HG03097 (cell line): ENCODE measurements around the gene MRTFA.
"Not testable (repeated sequence)": the region's sequence is repeated elsewhere in the genome, so short reads cannot be mapped to it uniquely, and the experiment has no call there.

Experiments
- ATAC-seq: cut with Tn5 transposase; IDR thresholded peaks from one replicate; pipeline ENCODE4 v1.9.1; 2021; ENCODE audit not compliant: unreplicated experiment, low FRiP score

Gene MRTFA

DNA sequence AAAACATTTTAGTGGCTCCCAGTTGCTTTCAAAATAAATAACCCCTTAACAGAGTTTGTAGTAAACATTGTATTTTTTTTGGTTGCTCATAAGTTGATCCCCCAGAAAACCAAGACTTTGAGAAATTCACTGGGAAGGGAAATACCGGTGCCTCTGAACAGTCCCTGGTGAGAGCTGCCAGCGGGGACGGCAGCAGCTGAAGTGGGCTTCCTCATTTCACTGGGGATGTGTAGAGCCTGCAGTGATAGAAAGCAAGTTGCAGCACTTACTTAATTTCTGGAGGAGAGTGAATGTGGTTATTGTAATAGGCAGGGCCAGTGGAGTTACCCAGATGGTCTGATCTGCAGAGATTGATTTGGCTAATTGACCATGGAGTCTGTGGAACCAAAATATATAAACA lies 24.2 kb upstream of the MRTFA start:
- no peak for ATAC-seq

GRCh38 chr22:40659166-40659565 lies 22.6 kb upstream of the MRTFA start:
- no peak for ATAC-seq

- ATAC-seq = not testable (repeated sequence)
These were observed 20.1 kb upstream of the MRTFA start for GRCh38 chr22:40656651-40657050.

DNA sequence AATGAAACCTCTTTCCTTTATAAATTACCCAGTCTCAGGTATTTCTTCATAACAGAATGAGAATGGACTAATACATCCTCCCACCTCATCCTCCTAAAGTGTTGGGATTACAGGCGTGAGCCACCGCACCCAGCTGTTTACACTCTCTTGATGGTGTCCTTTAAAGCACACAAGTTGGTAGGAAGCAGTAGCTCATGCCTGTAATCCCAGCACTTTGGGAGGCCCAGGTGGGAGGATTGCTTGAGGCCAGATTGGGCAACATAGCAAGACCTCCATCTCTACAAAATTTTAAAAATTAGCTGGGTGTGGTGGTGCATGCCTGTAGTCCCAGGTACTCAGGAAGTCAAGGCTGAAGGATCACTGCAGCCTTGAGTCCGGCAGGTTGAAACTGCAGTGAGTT lies 19.4 kb upstream of the MRTFA start:
- ATAC-seq = not testable (repeated sequence)

DNA sequence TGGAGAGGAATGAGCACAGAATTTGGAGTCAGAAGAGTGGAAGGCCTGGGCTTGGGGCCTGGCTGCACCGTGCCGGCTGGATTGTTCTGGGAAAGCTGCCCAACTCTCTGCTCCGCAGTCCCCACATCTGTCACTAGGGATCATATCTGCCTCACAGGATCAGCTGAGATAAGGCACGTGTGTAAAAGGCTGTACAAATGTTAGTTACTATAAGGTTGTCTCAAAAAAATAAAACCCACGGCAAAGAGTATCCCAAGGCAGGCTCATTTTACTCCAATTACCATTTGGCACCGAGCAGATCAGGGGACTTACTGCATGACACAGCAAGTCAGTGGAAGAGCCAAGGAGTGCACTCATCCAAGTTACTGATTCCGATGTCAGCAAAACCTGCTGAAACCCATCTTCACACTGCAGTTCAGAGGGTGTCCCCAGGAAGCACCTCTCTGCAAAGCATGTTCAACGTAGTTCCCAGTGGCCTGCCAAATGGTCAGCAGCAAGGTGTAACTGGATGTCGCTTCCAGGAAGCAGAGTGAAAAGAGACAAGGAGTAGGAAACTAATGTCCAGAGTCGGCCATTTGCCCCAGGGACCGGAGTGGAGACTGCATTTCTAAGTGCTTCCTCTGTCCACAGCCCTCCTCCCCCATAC lies 18.1 kb upstream of the MRTFA start:
- ATAC-seq = no peak

DNA sequence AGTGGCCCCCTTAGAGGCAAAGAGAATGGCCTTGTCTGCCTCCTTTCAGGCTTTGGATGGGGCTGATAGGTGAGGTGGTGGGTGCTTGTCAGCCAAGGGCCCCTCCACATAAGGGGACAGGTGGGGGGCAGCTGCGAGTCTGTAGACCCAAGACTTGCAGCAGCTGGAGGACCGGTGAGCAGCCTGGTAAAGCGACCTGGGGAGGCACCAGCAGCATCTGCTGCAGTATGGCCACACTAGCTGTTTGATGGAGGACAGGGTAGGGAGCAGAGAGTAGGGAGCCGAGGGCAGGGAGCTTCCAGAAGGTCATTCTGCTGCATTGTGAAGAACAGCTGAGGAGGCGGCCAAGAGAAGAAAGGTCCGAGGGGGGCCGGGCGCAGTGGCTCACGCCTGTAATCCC lies 16.8 kb upstream of the MRTFA start:
- ATAC-seq = no peak

DNA sequence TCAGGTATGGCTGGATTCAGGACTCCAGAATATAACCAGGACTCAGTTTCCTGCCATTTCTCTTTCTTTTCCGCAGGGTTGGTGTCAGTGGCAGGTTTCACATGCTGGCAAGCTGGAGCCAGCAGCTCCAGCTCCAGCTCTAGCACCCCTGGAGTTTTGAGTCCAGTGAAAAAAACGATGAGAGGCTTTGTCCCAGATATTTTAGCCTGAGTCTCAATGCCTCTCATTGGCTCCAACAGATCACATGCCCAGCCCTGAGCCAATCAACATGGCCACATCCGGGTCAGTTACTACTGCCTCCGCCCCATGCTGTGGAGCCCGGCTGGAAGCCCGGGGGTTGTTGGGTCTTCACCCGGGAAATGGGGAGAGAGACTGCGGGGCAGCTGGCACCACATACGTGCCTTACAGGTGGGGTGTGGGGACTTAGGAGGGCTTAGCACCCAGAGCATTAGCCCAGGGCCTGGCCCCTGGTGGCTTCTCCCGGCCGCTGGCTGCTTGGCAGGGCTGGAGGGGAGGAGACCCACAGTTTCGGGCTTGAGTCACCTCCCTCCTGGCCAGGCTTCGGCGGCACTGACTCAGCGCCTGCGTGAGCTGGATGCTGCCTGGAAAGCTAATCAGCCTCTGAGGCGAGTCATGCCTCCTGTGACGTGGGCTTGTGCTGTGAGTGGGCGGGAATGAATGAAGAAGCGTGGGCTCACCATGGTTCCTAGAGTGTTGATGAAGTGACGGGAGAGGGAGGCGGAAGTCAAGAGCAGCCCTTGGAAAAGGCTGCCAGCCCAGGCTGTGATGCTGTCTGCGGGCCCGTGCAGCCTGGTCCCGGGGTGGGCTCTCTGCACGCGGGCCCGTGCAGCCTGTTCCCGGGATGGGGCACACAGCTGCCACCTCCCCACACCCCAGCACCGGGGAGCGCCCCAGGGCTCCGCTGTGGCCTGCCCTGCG lies 15.3 kb upstream of the MRTFA start:
- no peak for ATAC-seq

GRCh38 chr22:40651057-40651456 lies 14.5 kb upstream of the MRTFA start:
- ATAC-seq = no peak

- no peak for ATAC-seq
These were observed 11.9 kb upstream of the MRTFA start for GRCh38 chr22:40648386-40648785.

GRCh38 chr22:40645579-40646197 lies 9.2 kb upstream of the MRTFA start:
- ATAC-seq = no peak

DNA sequence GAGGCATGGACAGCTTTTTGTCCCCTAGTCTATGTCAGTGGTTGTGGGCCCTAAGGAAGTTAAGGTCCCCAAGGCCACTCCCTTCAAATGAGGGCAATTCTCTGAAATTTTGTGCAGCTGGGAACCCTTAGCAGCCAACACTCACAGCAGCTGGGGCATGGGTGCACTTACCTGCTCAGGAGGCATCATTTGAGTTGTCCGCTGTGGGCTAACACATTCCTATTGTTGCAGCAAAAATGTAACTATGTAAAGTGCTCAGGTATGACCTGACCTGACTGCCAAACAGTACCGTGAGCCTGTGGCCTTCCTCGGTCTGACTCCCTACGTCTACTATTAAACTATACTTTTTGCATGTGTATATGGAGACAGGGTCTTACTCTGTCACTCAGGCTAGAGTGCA lies 5.8 kb upstream of the MRTFA start:
- no peak for ATAC-seq

GRCh38 chr22:40641269-40641668 lies 4.8 kb upstream of the MRTFA start:
- ATAC-seq = no peak

GRCh38 chr22:40638261-40638660 lies 1.7 kb upstream of the MRTFA start:
- no peak for ATAC-seq

DNA sequence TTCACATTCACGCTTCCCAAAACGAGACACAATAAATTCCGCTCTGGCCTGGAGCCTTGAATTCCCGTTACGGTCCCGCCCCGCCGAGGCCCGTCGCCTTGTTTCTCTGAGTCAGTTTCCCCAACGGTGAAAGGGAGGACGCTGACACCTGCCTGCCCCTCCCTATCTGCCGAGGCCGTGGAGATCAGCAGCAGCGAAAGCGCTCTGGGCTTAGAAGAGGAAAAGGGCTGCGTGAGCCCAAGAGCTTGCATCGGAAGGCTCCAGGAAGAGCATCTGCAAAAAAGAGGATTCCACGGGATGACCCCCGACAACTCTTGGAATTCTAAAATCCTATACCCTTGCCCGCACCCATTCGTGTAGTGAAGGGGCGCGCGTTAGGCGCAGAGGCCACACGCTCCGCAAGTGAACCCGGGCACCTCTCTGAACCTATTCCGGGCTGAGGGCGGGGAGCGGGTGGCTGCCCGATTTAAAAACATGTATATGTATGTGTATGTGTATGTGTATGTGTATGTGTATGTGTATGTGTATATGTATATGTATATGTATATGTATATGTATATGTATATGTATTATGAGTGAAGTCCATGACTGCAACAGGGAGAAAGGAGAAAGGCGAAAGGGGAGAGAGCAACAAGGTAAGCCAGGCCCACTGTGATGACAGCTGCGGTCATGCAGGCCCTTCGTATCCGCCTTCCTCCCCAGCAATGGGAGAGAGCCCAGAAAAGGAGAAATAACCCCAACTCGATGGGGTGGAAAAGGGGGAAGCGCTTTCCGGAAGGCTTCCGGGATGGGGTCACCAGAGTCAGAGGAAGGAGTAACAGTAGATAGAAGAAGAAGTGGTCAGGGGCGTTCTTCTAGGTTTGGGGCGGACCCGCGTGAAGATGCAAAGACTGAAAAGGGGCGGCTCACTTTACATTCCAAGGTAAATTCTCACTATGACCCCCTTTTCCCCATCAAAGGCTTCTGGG lies 948 bp upstream of the MRTFA start:
- no peak for ATAC-seq

DNA sequence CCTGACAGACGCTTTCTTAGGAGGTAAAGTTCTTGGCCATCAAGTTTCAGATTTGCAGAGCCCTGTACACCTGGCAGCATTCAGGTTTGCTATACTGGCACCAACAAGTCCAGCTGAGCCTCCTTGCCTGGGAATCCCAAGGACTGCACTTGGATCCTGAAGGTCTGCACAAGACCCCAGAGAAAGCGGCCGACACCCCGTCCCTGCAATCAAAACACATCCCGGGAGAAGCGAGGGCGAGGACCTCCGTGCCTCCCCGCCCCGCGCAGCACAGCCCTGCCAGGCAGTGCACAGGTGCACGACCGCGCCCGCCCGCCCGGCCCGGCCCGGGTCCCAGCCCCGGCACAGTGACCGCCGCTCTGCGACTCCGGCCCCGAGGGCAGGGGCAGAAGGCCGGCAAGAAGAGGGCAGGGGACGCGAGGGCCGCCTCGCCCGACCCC lies 559 bp downstream of the MRTFA start:
- no peak for ATAC-seq

DNA sequence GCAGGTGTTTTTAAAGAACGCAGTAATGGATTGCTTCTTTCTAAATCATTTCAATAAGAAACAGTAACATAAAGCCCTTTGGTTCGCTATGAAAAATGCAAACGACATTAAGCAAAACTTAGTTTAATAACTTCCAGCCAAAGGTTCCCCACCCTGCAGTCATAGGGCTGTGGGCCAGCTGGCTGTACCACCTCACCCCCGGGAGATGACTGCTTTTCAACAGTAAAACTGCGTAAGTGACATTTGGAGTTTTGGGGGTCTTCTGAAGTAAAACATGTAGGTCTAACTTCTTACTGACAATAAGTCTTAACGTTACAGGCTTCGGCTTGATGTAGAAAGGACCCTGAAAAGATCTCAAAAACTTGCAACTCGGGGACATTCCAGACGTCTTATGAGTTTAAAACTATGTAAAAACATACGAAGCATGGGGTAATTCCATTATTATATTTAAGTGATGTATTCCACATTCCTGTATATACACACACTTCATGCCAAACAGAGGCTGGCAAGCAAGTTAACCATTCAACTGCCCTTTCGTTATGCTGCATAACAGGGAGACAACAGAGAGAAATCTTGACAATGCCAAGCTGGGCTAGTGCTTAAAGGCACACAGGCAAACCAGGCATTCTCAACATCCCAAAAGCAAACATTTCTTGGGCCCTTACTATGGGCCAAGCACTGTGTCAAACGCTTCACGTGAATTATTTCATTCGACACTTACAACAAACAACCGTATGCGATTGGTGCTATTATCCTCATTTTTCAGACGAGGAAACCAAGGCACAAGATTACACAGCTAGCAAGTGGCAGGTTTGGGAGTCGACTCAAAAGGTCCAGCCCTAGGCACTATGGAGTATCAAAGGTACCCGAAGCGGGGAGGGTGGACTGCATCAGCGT lies 1.2 kb downstream of the MRTFA start:
- ATAC-seq = no peak

DNA sequence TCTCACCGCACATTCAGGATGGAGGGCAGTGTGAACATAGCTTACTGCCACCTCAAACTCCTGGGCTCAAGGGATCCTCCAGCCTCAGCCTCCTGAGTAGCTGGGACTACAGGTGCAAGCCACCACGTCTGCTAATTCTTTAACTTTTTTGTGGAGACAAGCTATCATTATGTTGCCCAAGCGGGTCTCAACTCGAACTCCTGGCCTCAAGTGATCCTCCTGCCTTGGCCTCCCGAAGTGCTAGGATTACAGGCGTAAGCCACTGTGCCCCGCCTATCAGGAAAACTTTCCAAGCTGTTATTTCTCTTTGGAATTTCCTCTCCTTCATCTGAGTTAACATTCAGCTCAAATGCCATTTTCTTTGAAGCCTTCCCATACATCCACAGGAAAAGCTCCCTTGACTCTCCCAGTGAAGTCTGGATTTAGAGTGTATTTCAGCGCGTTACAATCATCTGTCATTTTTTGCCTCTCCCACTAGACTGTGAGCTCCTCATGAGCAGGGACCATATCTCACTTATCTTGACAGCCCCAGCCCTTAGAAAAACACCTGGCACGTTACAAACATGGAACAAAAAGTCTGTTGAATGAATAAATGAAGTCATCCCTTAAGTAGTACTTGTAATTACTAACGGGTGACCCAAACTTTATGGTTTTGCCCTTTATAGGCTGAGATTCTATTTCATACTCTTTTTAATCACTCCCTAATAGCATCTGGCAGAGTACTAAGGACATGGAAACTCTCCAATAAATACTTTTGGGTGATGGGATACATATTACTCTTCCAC lies 2.2 kb downstream of the MRTFA start:
- no peak for ATAC-seq

- no peak for ATAC-seq
These were observed 3.5 kb downstream of the MRTFA start for GRCh38 chr22:40633036-40633435.

DNA sequence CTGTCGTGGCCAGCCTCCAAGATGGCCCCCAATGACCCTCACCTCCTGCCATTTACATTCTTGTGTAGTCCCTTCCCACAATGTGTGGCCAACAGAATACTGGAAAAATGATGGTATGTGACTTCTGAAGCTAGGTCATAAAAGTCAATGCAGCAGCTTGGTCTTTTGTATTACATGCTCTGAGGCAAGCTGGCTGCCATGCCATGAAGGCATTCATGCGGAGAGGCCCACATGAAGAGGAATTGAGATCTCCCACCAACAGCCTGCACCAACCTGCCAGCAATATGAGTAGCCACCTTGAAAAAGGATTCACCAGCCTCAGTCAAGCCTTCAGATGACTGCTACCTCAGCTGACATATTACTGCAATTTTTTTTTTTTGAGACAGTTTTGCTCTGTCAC lies 4.6 kb downstream of the MRTFA start:
- ATAC-seq = no peak
